Panc1 (cell line): ENCODE measurements around the gene GARS1. TPM values are rescaled to one million over a fixed set of nuclear protein-coding genes. Genes with fewer than 3 reads are reported as not detected.

Experiments used
- ATAC-seq: fragments of 200-7000 bp; cut with Tn5 transposase; 2 replicates; pipeline ENCODE4 v1.9.1; 2020; ENCODE audit warnings: mild to moderate bottlenecking, moderate library complexity
- BruUV-seq: library from RNA; stranded (reverse); fragments of 400-500 nt; replicated peaks from 2 replicates; lab custom pipeline; 2021; lab: Mats Ljungman, UMichigan
- CTCF ChIA-PET: fragments of 300-600 bp; sonication (Branson Sonifier 250); formaldehyde crosslinking; loops from one replicate; lab custom pipeline; 2022; ENCODE audit warnings: antibody characterized with exemption; lab: Charles Lee
- POLR2A ChIA-PET: fragments of 300-600 bp; sonication (Branson Sonifier 250); formaldehyde crosslinking; loops from one replicate; lab custom pipeline; 2022; ENCODE audit warnings: antibody characterized with exemption; lab: Charles Lee
- DNase-seq: peaks from one replicate; pipeline ENCODE4 v3.0.0-alpha.2; 2010; ENCODE audit warnings: low read depth, low spot score
- H3K27ac ChIP-seq: 2 replicates; pipeline ENCODE4 v1.5.1; 2011; ENCODE audit warnings: mild to moderate bottlenecking, low read length, inconsistent platforms
- H3K27me3 ChIP-seq: fragments of 200-500 bp; sonication (Bioruptor generic); 2 replicates; pipeline ENCODE4 v1.6.0; 2014; ENCODE audit warnings: low read length, inconsistent platforms; ENCODE audit not compliant: control insufficient read depth, insufficient read depth
- H3K36me3 ChIP-seq: fragments of 200-500 bp; sonication (Bioruptor generic); 2 replicates; pipeline ENCODE4 v1.5.1; 2014; ENCODE audit warnings: inconsistent platforms, mild to moderate bottlenecking, low read length, moderate library complexity; ENCODE audit not compliant: control insufficient read depth, insufficient read depth
- H3K4me1 ChIP-seq: 2 replicates; pipeline ENCODE4 v1.5.1; 2011; ENCODE audit warnings: inconsistent platforms, mild to moderate bottlenecking, low read length, moderate library complexity; ENCODE audit not compliant: control insufficient read depth, insufficient read depth
- H3K4me3 ChIP-seq, 2 experiments: 2 replicates each; pipeline ENCODE4 v1.5.1; 2011 to 2012; ENCODE audit warnings: low read depth in 2 of 2, low read length in 2 of 2, mild to moderate bottlenecking in 2 of 2, inconsistent platforms in 1 of 2, moderate library complexity in 1 of 2
- H3K9me3 ChIP-seq: fragments of 200-500 bp; sonication (Bioruptor generic); 2 replicates; pipeline ENCODE4 v1.5.1; 2014; ENCODE audit warnings: low read depth, mild to moderate bottlenecking, inconsistent platforms, low read length, moderate library complexity; ENCODE audit not compliant: control insufficient read depth, insufficient read depth
- CTCF ChIP-seq: fragments of 450-650 bp; IDR thresholded peaks from 2 replicates; pipeline ENCODE4 v1.5.1; 2017; ENCODE audit warnings: mild to moderate bottlenecking
- POLR2AphosphoS5 ChIP-seq: IDR thresholded peaks from 2 replicates; pipeline ENCODE4 v1.6.1; 2012; ENCODE audit warnings: mild to moderate bottlenecking, low read depth, low read length, moderate library complexity
- REST ChIP-seq, 2 experiments: IDR thresholded peaks; 2 replicates each; pipeline ENCODE4 v1.6.1; 2011 to 2012; ENCODE audit warnings: low read depth in 2 of 2, control low read depth in 1 of 2, low read length in 1 of 2, mild to moderate bottlenecking in 1 of 2, moderate library complexity in 1 of 2; ENCODE audit not compliant: insufficient read depth in 1 of 2
- SIN3A ChIP-seq: IDR thresholded peaks from 2 replicates; pipeline ENCODE4 v1.6.1; 2012; ENCODE audit warnings: low read depth, mild to moderate bottlenecking, low read length, moderate library complexity, borderline replicate concordance; ENCODE audit not compliant: insufficient read depth
- TCF7L2 ChIP-seq: IDR thresholded peaks from 2 replicates; pipeline ENCODE4 v1.6.1; 2011; ENCODE audit warnings: mild to moderate bottlenecking, low read depth, low read length, inconsistent platforms
- in situ Hi-C: cut with HindIII; loops from 2 replicates; pipeline ENCODE4 v1.10.0; 2016; ENCODE audit warnings: low sequenced_read_pairs, low pct_unique_long_range_greater_than_20kb
- intact Hi-C: fragments of 100-400 bp; cut with micrococcal nuclease; formaldehyde crosslinking; loops from one replicate; pipeline ENCODE4 v1.10.0; 2022; ENCODE audit not compliant: unreplicated experiment
- total RNA-seq: library from RNA; stranded (reverse); gene quantifications from one replicate; pipeline ENCODE4 v1.2.1, GENCODE V29; 2021; ENCODE audit not compliant: unreplicated experiment

Gene GARS1
- total RNA-seq, 1 experiment from 2014 or later = 271 TPM

DNA sequence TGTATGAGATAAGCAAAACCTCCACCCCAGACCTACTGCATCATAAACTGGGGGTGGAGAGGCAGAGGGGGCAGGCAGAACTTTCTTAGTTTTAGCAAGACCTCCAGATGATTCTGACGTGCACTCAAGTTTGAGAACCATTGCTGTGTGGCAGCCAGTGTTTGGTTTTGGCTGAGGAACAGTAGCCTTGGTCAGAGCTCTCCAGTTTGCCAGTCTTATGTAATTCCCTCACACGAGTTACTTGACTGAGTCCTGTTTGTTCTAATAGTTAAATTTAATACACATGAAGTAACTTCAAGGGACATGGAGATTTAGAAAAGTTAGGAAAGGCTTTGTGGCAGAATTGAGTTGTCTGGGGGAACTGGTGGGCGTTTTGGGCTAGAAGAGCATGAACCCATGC lies 38.5 kb downstream of the GARS1 start:
- TF ChIP-seq SIN3A = no peak
- no peak for TF ChIP-seq REST (IDR thresholded peaks at IDR 0.05; ENCODE audit: insufficient read depth in 1 of 2, low read depth in 2 of 2, low read length in 1 of 2)
- TF ChIP-seq TCF7L2 = no peak
- no peak for TF ChIP-seq CTCF
- no peak for TF ChIP-seq POLR2AphosphoS5
- Histone ChIP-seq H3K4me3 (no peak overlapping the region), H3K27me3 (no peaks in the 10 kb centered on the region), H3K9me3 (no peaks in the 10 kb centered on the region; the same call in 1 of the 2 replicates), H3K27ac (no peak overlapping the region), H3K4me1 (no peaks in the 10 kb centered on the region), H3K36me3 (peaks cover 62% of the 10 kb centered on the region)
- ChIA-PET POLR2A (no interaction called here), CTCF (no interaction called here)
- no TSS peak for BruUV-seq
- in situ Hi-C loops (no loop called here), intact Hi-C loops (no loop called here)
- ATAC-seq = 0 out of 2 replicates have a peak, but pooled peaks have one; percentile 34
- DNase-seq = no peak

- Histone ChIP-seq H3K4me3 (no peak overlapping the region), H3K36me3 (peaks cover 53% of the 10 kb centered on the region), H3K27ac (no peak overlapping the region), H3K27me3 (no peaks in the 10 kb centered on the region), H3K9me3 (no peaks in the 10 kb centered on the region; the same call in 1 of the 2 replicates), H3K4me1 (no peaks in the 10 kb centered on the region)
- intact Hi-C loops = no loop called here
- CTCF ChIA-PET = no interaction called here
- DNase-seq = no peak
- POLR2A ChIA-PET = no interaction called here
- ATAC-seq = no peak
- BruUV-seq = no TSS peak
- no peak for TF ChIP-seq SIN3A
- TF ChIP-seq REST (IDR thresholded peaks at IDR 0.05; ENCODE audit: insufficient read depth in 1 of 2, low read depth in 2 of 2, low read length in 1 of 2) = no peak
- 0 out of 2 replicates have a peak, but pooled peaks have one; percentile 5 for TF ChIP-seq POLR2AphosphoS5
- TF ChIP-seq TCF7L2 = no peak
- no peak for TF ChIP-seq CTCF
- in situ Hi-C loops = no loop called here
Observed at GRCh38 chr7:30634193-30634626, 39.5 kb downstream of the GARS1 start.
